GM12878 (cell line): Measurements from ENCODE around the gene INTS7. TPM values are rescaled to one million over a fixed set of nuclear protein-coding genes. Genes with fewer than 3 reads are reported as not detected.
A peak's percentile ranks its signal among the peaks of the same experiment; 100 is the strongest.

ENCODE experiments used
- CEBPZ ChIP-seq: fragments of 150-350 bp; IDR thresholded peaks from 2 replicates; pipeline ENCODE4 v1.6.1; 2016; ENCODE audit warnings: low read depth, low read length
- DPF2 ChIP-seq: fragments of 450-650 bp; IDR thresholded peaks from 2 replicates; pipeline ENCODE4 v1.6.1; 2017; ENCODE audit warnings: mild to moderate bottlenecking
- FOS ChIP-seq: IDR thresholded peaks from 3 replicates; pipeline ENCODE4 v1.6.1; 2011; ENCODE audit warnings: borderline replicate concordance; ENCODE audit not compliant: insufficient read length; ENCODE audit errors: extremely low read depth
- HDAC2 ChIP-seq: fragments of 200-600 bp; sonication (generic); IDR thresholded peaks from 2 replicates; pipeline ENCODE4 v1.6.1; 2017
- IRF4 ChIP-seq: IDR thresholded peaks from 2 replicates; pipeline ENCODE4 v1.6.1; 2011; ENCODE audit warnings: low read depth, low read length
- LARP7 ChIP-seq: fragments of 450-650 bp; IDR thresholded peaks from 2 replicates; pipeline ENCODE4 v1.6.1; 2017; ENCODE audit warnings: mild to moderate bottlenecking
- NFXL1 ChIP-seq: fragments of 450-650 bp; IDR thresholded peaks from 2 replicates; pipeline ENCODE4 v1.6.1; 2017; ENCODE audit warnings: antibody characterized with exemption, mild to moderate bottlenecking, borderline replicate concordance
- NR2C2 ChIP-seq: IDR thresholded peaks from 2 replicates; pipeline ENCODE4 v1.6.1; 2011; ENCODE audit warnings: borderline replicate concordance, low read depth; ENCODE audit not compliant: control insufficient read depth, insufficient read length
- RAD51 ChIP-seq: fragments of 450-650 bp; IDR thresholded peaks from 2 replicates; pipeline ENCODE4 v1.6.1; 2016; ENCODE audit warnings: moderate library complexity, mild to moderate bottlenecking, inconsistent platforms
- SKIL ChIP-seq: fragments of 450-650 bp; IDR thresholded peaks from 2 replicates; pipeline ENCODE4 v1.6.1; 2017; ENCODE audit warnings: mild to moderate bottlenecking, low read depth, inconsistent platforms; ENCODE audit not compliant: poor library complexity, severe bottlenecking
- SMAD5 ChIP-seq: IDR thresholded peaks from 2 replicates; pipeline ENCODE4 v1.6.1; 2016; ENCODE audit warnings: antibody characterized with exemption, low read depth
- USF1 ChIP-seq: IDR thresholded peaks from 2 replicates; pipeline ENCODE4 v1.6.1; 2011; ENCODE audit warnings: borderline replicate concordance, low read depth, mild to moderate bottlenecking, moderate library complexity, mixed read lengths, low read length; ENCODE audit not compliant: insufficient read depth; ENCODE audit errors: extremely low read length
- ZBTB40 ChIP-seq: fragments of 450-650 bp; IDR thresholded peaks from 2 replicates; pipeline ENCODE4 v1.6.1; 2016; ENCODE audit warnings: mild to moderate bottlenecking, moderate library complexity, borderline replicate concordance
- ZNF384 ChIP-seq: IDR thresholded peaks from 2 replicates; pipeline ENCODE4 v1.6.1; 2012; ENCODE audit warnings: low read depth, mild to moderate bottlenecking, low read length, improper control_type of control experiment, borderline replicate concordance
- ZNF687 ChIP-seq: fragments of 450-650 bp; IDR thresholded peaks from 2 replicates; pipeline ENCODE4 v1.6.1; 2017; ENCODE audit warnings: mild to moderate bottlenecking, moderate library complexity
- polyA plus RNA-seq, 11 experiments: library from polyadenylated mRNA; depleted of rRNA in 4 of 11; unstranded in 6 of 11; stranded (reverse) in 5 of 11; fragments of >200 nt; fragmentation: Nextera tagmentation in 4 of 11; fragmentation: Illumina TruSeq in 1 of 11; extraction: Ambion mirVana in 4 of 11; extraction: Trizol in 1 of 11; gene quantifications; 1 replicate in 1 of 11; 2 replicates in 10 of 11; pipeline versions ENCODE4 v1.2.1 to v1.2.3, GENCODE V29; 2011 to 2016; ENCODE audit warnings: inconsistent platforms in 2 of 11, missing spikeins in 2 of 11, low read depth in 1 of 11
- total RNA-seq, 4 experiments: library from RNA; depleted of rRNA in 3 of 4; stranded (reverse); fragments of >200 nt in 3 of 4; fragmentation: Illumina TruSeq in 1 of 4; extraction: Trizol in 1 of 4; gene quantifications; 2 replicates each; pipeline versions ENCODE4 v1.2.1 to v1.2.3, GENCODE V29; 2013 to 2021

INTS7 gene
- total and polyA plus RNA-seq, 10 of the 15 experiments (the other 5 are each of a cell fraction or from before 2014, with no cell fraction given): 17.1 to 49.1 (median 26.8) TPM

GRCh38 chr1:211935448-211935970, 99.8 kb downstream of the INTS7 start (continued):
- peak; percentile 96 for TF ChIP-seq SKIL
- TF ChIP-seq USF1: no peak
- peak; percentile 54 for TF ChIP-seq RAD51
- no peak for TF ChIP-seq CEBPZ
- TF ChIP-seq FOS: no peak
- no peak for TF ChIP-seq LARP7
- TF ChIP-seq ZBTB40: peak; percentile 52; the same call in 1 of the 2 replicates
- peak; percentile 97 for TF ChIP-seq IRF4
- peak; percentile 96 for TF ChIP-seq ZNF384
- peak; percentile 96 for TF ChIP-seq DPF2
- no peak for TF ChIP-seq HDAC2
- TF ChIP-seq SMAD5: no peak
- no peak; the same call in 1 of the 2 replicates for TF ChIP-seq ZNF687
- no peak for TF ChIP-seq NR2C2
- TF ChIP-seq NFXL1: no peak
